SK-N-SH treated with all-trans-retinoic acid at 6 μM for 48 hours (cell line): ENCODE data around the gene MYL6.

Experiments used
- ATAC-seq: fragments of 200-7000 bp; cut with Tn5 transposase; 3 replicates; pipeline ENCODE4 v1.9.1; 2020; ENCODE audit warnings: mild to moderate bottlenecking, moderate library complexity
- ARNTL ChIP-seq: fragments of 450-650 bp; formaldehyde crosslinking; IDR thresholded peaks from 2 replicates; pipeline ENCODE4 v1.5.0; 2020; ENCODE audit warnings: low read depth, mild to moderate bottlenecking, moderate library complexity, borderline replicate concordance
- BACH2 ChIP-seq: fragments of 250-450 bp; sonication (Bioruptor Pico); IDR thresholded peaks from 2 replicates; pipeline ENCODE4 v1.9.0; 2021; ENCODE audit warnings: mild to moderate bottlenecking, borderline replicate concordance
- CREB5 ChIP-seq: fragments of 250-450 bp; sonication (Bioruptor Pico); IDR thresholded peaks from 2 replicates; pipeline ENCODE4 v1.5.1; 2020; ENCODE audit warnings: low read depth, mild to moderate bottlenecking, moderate library complexity
- CSDC2 ChIP-seq: fragments of 250-450 bp; sonication (Bioruptor Pico); IDR thresholded peaks from 2 replicates; pipeline ENCODE4 v1.5.0; 2020; ENCODE audit warnings: mild to moderate bottlenecking, moderate library complexity
- ESRRG ChIP-seq: fragments of 250-450 bp; sonication (Bioruptor Pico); IDR thresholded peaks from 2 replicates; pipeline ENCODE4 v1.6.1; 2021; ENCODE audit warnings: mild to moderate bottlenecking
- GLIS3 ChIP-seq: fragments of 250-450 bp; sonication (Bioruptor Pico); IDR thresholded peaks from 2 replicates; pipeline ENCODE4 v1.5.0; 2020; ENCODE audit warnings: mild to moderate bottlenecking, moderate library complexity
- ISL1 ChIP-seq: fragments of 250-450 bp; sonication (Bioruptor Pico); IDR thresholded peaks from 2 replicates; pipeline ENCODE4 v2.1.2; 2022; ENCODE audit warnings: mild to moderate bottlenecking, moderate library complexity
- PATZ1 ChIP-seq: fragments of 250-450 bp; sonication (Bioruptor Pico); IDR thresholded peaks from 2 replicates; pipeline ENCODE4 v1.8.0; 2020; ENCODE audit warnings: mild to moderate bottlenecking, moderate library complexity, borderline replicate concordance
- POU6F1 ChIP-seq: fragments of 250-450 bp; sonication (Bioruptor Pico); IDR thresholded peaks from 2 replicates; pipeline ENCODE4 v1.8.0; 2021; ENCODE audit warnings: low read depth, mild to moderate bottlenecking, moderate library complexity, borderline replicate concordance
- PPARA ChIP-seq: fragments of 250-450 bp; sonication (Bioruptor Pico); IDR thresholded peaks from 2 replicates; pipeline ENCODE4 v1.5.0; 2020; ENCODE audit warnings: mild to moderate bottlenecking, borderline replicate concordance
- RARB ChIP-seq: fragments of 250-450 bp; sonication (Bioruptor Pico); IDR thresholded peaks from 2 replicates; pipeline ENCODE4 v1.8.0; 2021; ENCODE audit warnings: mild to moderate bottlenecking, moderate library complexity
- SNAI2 ChIP-seq: fragments of 250-450 bp; sonication (Bioruptor Pico); IDR thresholded peaks from 2 replicates; pipeline ENCODE4 v1.5.0; 2020; ENCODE audit warnings: mild to moderate bottlenecking, moderate library complexity
- TCF4 ChIP-seq: fragments of 250-450 bp; sonication (Bioruptor Pico); IDR thresholded peaks from 2 replicates; pipeline ENCODE4 v1.8.0; 2021; ENCODE audit warnings: mild to moderate bottlenecking, moderate library complexity, borderline replicate concordance
- TOX ChIP-seq: fragments of 250-450 bp; sonication (Bioruptor Pico); IDR thresholded peaks from 2 replicates; pipeline ENCODE4 v1.8.0; 2021; ENCODE audit warnings: mild to moderate bottlenecking, moderate library complexity, borderline replicate concordance
- TSHZ2 ChIP-seq: fragments of 250-450 bp; sonication (Bioruptor Pico); IDR thresholded peaks from 2 replicates; pipeline ENCODE4 v1.5.0; 2020; ENCODE audit warnings: mild to moderate bottlenecking, moderate library complexity
- ZC3H10 ChIP-seq: fragments of 250-450 bp; sonication (Bioruptor Pico); IDR thresholded peaks from 2 replicates; pipeline ENCODE4 v1.5.1; 2021; ENCODE audit warnings: mild to moderate bottlenecking, moderate library complexity
- ZFP3 ChIP-seq: fragments of 250-450 bp; sonication (Bioruptor Pico); IDR thresholded peaks from 2 replicates; pipeline ENCODE4 v1.5.0; 2020; ENCODE audit warnings: mild to moderate bottlenecking, moderate library complexity
- ZFP30 ChIP-seq: fragments of 450-650 bp; formaldehyde crosslinking; IDR thresholded peaks from 2 replicates; pipeline ENCODE4 v1.5.0; 2022; ENCODE audit warnings: mild to moderate bottlenecking, moderate library complexity
- ZNF565 ChIP-seq: fragments of 450-650 bp; formaldehyde crosslinking; conservative IDR thresholded peaks from 2 replicates; pipeline ENCODE4 v1.5.0; 2020; ENCODE audit warnings: low read depth, mild to moderate bottlenecking, moderate library complexity
- ZNF70 ChIP-seq: fragments of 450-650 bp; formaldehyde crosslinking; IDR thresholded peaks from 2 replicates; pipeline ENCODE4 v1.5.0; 2020; ENCODE audit warnings: mild to moderate bottlenecking, moderate library complexity
- ZNF8 ChIP-seq: fragments of 450-650 bp; formaldehyde crosslinking; IDR thresholded peaks from 2 replicates; pipeline ENCODE4 v1.5.0; 2020; ENCODE audit warnings: mild to moderate bottlenecking, moderate library complexity

Gene MYL6

GRCh38 chr12:56150563-56150962 is 7.6 kb upstream of the MYL6 start:
- no peak for ATAC-seq

GRCh38 chr12:56151672-56152131 is 6.5 kb upstream of the MYL6 start:
- TF ChIP-seq ZNF565 (CRISPR knock-in tag): no peak
- TF ChIP-seq ZC3H10 (CRISPR knock-in tag): no peak
- TF ChIP-seq ESRRG (CRISPR knock-in tag): no peak
- TF ChIP-seq CSDC2 (CRISPR knock-in tag): no peak
- no peak for TF ChIP-seq GLIS3 (CRISPR knock-in tag)
- TF ChIP-seq ZNF70 (CRISPR knock-in tag): no peak
- no peak for TF ChIP-seq CREB5
- TF ChIP-seq PPARA: no peak
- ATAC-seq: peak; percentile 73

More at GRCh38 chr12:56150563-56150962, 7.6 kb upstream of the MYL6 start:
- TF ChIP-seq RARB (CRISPR knock-in tag) (no peak), ZNF8 (CRISPR knock-in tag) (no peak), TOX (no peak), POU6F1 (CRISPR knock-in tag) (no peak), TSHZ2 (CRISPR knock-in tag) (no peak), ZFP3 (CRISPR knock-in tag) (no peak), ZNF70 (CRISPR knock-in tag) (no peak), TCF4 (CRISPR knock-in tag) (no peak), BACH2 (no peak), PATZ1 (CRISPR knock-in tag) (no peak), ZC3H10 (CRISPR knock-in tag) (no peak), ISL1 (CRISPR knock-in tag) (no peak), ARNTL (CRISPR knock-in tag) (no peak), ZFP30 (CRISPR knock-in tag) (no peak)
- TF ChIP-seq, all 23 proteins: peak for 0

- TF ChIP-seq RARB (CRISPR knock-in tag) (no peak), ISL1 (CRISPR knock-in tag) (no peak), ZFP30 (CRISPR knock-in tag) (no peak), SNAI2 (CRISPR knock-in tag) (no peak), ARNTL (CRISPR knock-in tag) (no peak), ZNF8 (CRISPR knock-in tag) (no peak)
- ATAC-seq: peak; percentile 92
These were observed 5.9 kb upstream of the MYL6 start, which contains the start of gene MYL6B for GRCh38 chr12:56152132-56152755. MYL6B (plus strand) TSS chr12:56152587; CDS start chr12:56153919, 1,332 bp downstream.
